GM21367 (cell line): ENCODE results near the gene C22orf42.
"Not testable (repeated sequence)": the region's sequence is repeated elsewhere in the genome, so short reads cannot be mapped to it uniquely, and the experiment has no call there.

Source experiments
- ATAC-seq: cut with Tn5 transposase; IDR thresholded peaks from one replicate; pipeline ENCODE4 v1.9.1; 2021; ENCODE audit not compliant: unreplicated experiment

C22orf42 gene

GRCh38 chr22:32185821-32186220 is 26.7 kb upstream of the C22orf42 start:
- no peak for ATAC-seq

- no peak for ATAC-seq
Observed at GRCh38 chr22:32183625-32184024, 24.5 kb upstream of the C22orf42 start.

- no peak for ATAC-seq
Observed at GRCh38 chr22:32181043-32181442, 21.9 kb upstream of the C22orf42 start.

GRCh38 chr22:32177221-32177765 is 18.2 kb upstream of the C22orf42 start:
- no peak for ATAC-seq

DNA sequence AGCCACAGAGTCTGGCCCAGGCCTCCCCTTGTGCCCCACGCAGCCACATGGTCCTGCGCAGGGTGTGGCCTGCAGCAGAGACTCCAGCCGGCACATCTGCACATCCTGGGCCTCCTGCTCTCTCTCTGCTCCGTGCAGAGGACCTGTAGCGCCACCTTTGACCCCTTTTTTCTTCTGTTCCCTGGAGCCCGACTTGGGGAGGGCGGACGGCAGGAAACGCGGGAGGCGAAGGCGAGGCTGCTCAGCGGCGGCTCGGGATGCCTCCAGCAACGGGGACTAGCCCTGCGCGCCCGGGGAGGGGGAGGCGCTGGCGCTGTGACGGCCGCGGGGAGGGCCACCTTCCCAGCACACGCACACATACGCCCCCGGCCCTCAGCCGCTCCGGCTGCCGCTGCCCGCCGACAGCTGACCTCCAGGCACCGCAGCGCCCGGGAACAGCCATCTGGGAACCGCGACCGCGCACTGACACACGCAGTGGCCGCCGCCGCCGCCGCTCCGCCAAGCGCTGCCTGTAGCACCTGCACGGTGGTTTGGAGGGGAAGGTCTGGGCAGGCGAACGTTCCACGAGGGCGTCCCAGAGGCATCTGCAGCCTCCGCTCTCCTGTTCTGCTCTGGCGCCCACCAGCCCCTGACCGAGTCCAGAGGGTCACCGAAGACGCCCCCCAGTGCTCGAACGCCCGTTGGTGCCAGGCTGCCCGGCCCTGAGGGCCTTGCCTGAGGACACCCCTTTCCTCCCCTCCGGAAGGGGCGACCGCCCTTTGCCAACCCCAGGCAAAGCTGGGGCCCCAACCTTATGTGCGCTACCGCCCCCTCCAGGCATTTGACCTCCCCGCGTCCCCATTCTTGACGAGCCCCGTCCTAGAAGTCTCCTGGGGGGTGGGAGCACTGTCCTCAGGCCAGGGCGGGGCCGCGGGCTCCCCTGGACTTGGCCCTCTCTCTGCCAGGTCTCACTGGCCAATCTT is 16.9 kb upstream of the C22orf42 start:
- no peak for ATAC-seq

- no peak for ATAC-seq
Observed at GRCh38 chr22:32175115-32175514, 16.0 kb upstream of the C22orf42 start.

GRCh38 chr22:32165681-32166080 is 6.6 kb upstream of the C22orf42 start:
- ATAC-seq = no peak

GRCh38 chr22:32164075-32164860 is 5.2 kb upstream of the C22orf42 start:
- ATAC-seq = no peak

DNA sequence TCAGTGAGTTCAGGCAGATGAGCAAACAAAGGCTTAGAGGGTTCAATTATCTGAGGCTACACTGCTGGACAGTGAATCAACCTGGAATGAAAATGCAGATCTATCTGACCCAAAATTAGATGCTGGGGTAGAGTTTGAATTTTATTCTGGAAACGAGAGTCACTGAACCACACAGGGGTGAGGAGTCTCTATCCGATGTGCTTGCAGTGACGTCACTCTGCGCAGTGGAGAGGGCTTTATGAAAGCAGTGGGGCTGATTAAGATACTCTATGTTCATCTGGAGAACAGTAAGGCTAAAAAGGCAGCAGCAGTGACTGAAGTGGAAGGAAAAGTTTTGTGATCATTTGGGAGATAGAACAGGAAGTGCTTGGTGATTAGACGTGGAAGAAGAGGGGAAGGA is 1.3 kb upstream of the C22orf42 start:
- not testable (repeated sequence) for ATAC-seq

GRCh38 chr22:32157632-32158031 is 1.5 kb downstream of the C22orf42 start:
- ATAC-seq = not testable (repeated sequence)

DNA sequence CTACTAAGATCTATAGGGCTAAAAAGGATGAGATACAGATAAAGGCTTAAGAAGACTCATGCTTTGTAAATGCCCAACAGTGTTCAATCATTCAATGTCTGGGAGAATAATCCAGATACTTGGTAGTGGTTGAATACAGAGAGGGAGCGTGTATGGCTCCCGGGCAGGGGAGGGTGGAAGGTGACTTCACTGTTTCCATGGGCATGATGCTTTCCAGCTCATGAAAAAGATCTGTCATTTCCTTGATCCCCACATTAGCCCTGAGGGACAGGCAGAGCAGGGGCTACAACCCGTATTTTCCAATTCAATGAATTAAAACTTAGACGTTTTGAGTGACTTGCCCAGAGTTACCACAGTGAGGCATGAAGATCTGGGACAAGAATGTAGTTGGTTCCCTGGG is 4.4 kb downstream of the C22orf42 start:
- ATAC-seq = not testable (repeated sequence)

DNA sequence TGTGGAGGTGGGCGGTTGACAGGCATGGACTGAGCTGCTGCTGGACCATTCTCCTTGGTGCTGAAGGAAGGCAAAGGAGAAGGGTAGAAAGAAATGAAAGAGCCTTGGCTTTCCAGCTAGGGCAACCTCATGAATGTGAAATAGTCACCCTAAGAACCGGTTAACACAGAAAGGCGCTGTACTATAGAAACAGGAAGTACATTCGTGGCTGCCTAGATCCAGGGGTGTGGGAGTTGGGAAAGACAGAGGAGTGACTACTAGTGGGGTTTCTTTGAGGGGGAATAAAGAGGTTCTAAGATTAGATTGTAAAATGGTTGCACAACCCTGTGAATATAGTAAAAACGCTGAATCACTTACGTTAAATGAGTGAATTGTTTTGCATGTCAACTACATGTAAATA is 7.5 kb downstream of the C22orf42 start:
- not testable (repeated sequence) for ATAC-seq

DNA sequence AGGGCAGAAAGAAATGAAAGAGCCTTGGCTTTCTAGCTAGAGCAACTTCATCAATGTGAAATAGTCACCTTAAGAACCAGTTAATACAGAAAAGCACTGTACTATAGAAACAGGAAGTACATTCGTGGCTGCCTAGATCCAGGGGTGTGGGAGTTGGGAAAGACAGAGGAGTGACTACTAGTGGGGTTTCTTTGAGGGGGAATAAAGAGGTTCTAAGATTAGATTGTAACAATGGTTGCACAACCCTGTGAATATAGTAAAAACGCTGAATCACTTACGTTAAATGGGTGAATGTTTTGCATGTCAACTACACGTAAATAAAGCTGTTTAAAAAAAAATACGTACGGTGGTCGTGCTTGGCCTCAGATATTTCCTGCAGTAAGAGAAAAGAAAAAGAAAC is 8.5 kb downstream of the C22orf42 start:
- ATAC-seq = not testable (repeated sequence)

GRCh38 chr22:32148372-32148771 is 10.7 kb downstream of the C22orf42 start:
- not testable (repeated sequence) for ATAC-seq

GRCh38 chr22:32147128-32147527 is 12.0 kb downstream of the C22orf42 start:
- not testable (repeated sequence) for ATAC-seq

DNA sequence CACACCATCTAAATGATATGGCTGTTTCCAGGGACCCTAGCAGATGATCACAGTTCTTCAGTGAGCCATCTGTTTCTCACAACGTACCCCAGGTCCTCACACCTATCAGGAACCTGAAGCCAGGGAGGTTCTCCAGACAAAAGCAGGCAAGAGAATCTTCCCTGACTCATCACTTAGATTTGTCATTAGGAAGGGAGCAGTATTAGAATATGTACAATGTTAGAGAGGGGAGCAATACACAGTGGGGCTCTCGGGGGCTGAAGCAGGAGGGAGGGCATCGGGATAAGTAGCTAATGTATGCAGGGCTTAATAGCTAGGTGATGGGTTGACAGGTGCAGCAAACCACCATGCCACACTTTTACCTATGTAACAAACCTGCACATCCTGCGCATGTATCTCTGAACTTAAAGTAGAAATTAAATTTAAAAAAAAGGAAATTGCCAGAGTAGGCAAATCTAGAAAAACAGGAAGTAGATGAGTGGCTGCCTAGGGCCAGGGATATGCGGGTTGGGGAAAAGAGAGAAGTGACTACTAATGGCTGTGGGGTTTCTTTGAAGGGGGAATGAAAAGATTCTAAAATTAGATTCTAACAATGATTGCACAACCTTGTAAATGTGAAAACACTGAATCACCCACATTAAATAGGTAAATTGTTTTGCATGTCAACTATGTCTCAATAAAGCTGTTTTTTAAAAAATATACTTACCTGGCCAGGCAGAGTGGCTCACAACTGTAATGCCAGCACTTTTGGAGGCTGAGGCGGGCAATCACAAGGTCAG is 14.4 kb downstream of the C22orf42 start:
- no peak for ATAC-seq

DNA sequence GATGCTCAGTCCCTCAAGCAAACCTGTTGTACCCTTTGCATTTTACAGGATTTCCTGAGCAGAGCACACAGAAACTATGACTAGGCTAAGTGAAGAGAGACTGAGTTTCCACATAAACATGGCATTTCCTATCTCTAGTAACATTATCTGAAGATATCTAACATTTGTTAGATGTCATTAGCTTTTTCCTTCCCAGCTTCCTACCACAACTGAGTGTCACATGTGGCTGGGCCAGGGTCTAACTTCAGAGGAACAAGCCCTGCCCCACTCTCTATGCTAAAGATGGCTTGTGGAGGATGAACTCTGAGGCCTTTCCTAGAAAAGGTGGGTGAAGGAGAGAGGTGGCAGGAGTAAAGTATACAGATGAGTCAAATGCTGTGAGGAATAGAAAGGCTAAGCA is 16.5 kb downstream of the C22orf42 start:
- ATAC-seq = no peak

DNA sequence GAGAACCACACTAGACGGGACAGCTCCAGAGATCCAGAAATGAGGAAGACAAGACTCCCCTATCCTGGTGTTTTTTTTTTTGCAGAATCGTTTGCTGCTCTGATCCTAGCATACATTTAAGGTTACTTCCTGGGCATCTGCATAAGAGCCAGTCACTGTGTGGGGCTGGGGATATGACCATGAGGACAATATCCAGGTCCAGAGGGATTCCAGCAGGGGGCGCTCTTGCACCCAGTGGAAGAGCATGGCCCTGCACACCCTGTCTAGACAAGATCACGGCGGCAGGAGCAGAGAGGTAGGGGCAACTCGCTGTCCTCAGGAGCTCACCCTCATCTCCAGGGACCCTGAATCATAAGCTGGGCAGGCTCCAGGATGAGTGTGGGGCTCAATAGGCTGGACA is 18.4 kb downstream of the C22orf42 start:
- not testable (repeated sequence) for ATAC-seq

DNA sequence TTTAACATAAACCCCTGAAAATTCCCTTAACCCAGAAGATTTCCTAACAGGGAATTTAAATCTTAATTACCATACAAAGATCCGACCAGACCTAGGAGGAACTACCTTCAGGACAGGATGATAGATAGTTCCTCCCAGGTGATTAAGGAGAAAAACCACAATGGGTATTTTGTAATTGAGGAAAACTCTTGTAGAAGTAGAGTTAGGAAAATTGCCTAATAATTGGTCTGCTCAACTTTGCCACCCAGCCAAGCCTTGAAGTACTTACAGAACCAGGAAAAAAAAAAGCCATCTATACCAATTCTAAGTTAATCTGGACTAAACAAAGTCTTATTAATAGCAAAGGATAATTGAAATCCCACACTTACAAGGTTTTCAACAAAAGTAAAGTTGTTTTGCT is 20.5 kb downstream of the C22orf42 start:
- ATAC-seq = not testable (repeated sequence)

- not testable (repeated sequence) for ATAC-seq
Observed at GRCh38 chr22:32137731-32138324, 21.3 kb downstream of the C22orf42 start.
